HepG2 (cell line): ENCODE measurements around the gene BBS4. TPM values are rescaled to one million over a fixed set of nuclear protein-coding genes. Genes with fewer than 3 reads are reported as not detected.

Experiments used
- CEBPG ChIP-seq: IDR thresholded peaks from 2 replicates; pipeline ENCODE4 v1.6.1; 2016
- GLMP ChIP-seq: sonication (generic); formaldehyde crosslinking; IDR thresholded peaks from 2 replicates; pipeline ENCODE4 v1.9.0; 2021; ENCODE audit warnings: missing genetic modification reagents, mild to moderate bottlenecking, borderline replicate concordance
- GZF1 ChIP-seq: sonication (generic); formaldehyde crosslinking; IDR thresholded peaks from 2 replicates; pipeline ENCODE4 v1.5.1; 2020; ENCODE audit warnings: mild to moderate bottlenecking, missing genetic modification reagents
- IKZF1 ChIP-seq: fragments of 450-650 bp; IDR thresholded peaks from 2 replicates; pipeline ENCODE4 v1.7.1; 2016
- SCMH1 ChIP-seq: sonication (generic); formaldehyde crosslinking; IDR thresholded peaks from 2 replicates; pipeline ENCODE4 v1.9.0; 2021; ENCODE audit warnings: missing genetic modification reagents, mild to moderate bottlenecking, borderline replicate concordance
- SP5 ChIP-seq: IDR thresholded peaks from 2 replicates; pipeline ENCODE4 v1.6.1; 2016; ENCODE audit warnings: low read depth, borderline replicate concordance
- ZNF30 ChIP-seq: sonication (generic); formaldehyde crosslinking; IDR thresholded peaks from 2 replicates; pipeline ENCODE4 v1.5.0; 2020; ENCODE audit warnings: mild to moderate bottlenecking, missing genetic modification reagents
- ZNF597 ChIP-seq: sonication (generic); formaldehyde crosslinking; IDR thresholded peaks from 2 replicates; pipeline ENCODE4 v1.5.0; 2020; ENCODE audit warnings: missing genetic modification reagents
- ZNF772 ChIP-seq: sonication (generic); formaldehyde crosslinking; IDR thresholded peaks from 2 replicates; pipeline ENCODE4 v1.5.0; 2020; ENCODE audit warnings: mild to moderate bottlenecking, missing genetic modification reagents
- ZNF883 ChIP-seq: sonication (generic); formaldehyde crosslinking; IDR thresholded peaks from 2 replicates; pipeline ENCODE4 v1.5.1; 2020; ENCODE audit warnings: mild to moderate bottlenecking, missing genetic modification reagents; ENCODE audit errors: not compliant biosample characterization
- polyA plus RNA-seq, 8 experiments: library from polyadenylated mRNA; depleted of rRNA in 3 of 8; stranded (reverse) in 7 of 8; unstranded in 1 of 8; fragments of >200 nt; fragmentation: Illumina TruSeq in 4 of 8; extraction: Trizol in 4 of 8; gene quantifications; 2 replicates each; pipeline versions ENCODE4 v1.2.1 to v1.2.3, GENCODE V29; 2011 to 2016; ENCODE audit warnings: low read depth in 4 of 8, missing spikeins in 1 of 8, mixed read lengths in 1 of 8; ENCODE audit not compliant: insufficient read depth in 1 of 8
- total RNA-seq, 5 experiments: library from RNA; depleted of rRNA; stranded (reverse); fragments of >200 nt; fragmentation: Illumina TruSeq; extraction: Trizol; gene quantifications; 2 replicates each; pipeline ENCODE4 v1.2.3, GENCODE V29; 2016; ENCODE audit warnings: low read depth in 1 of 5
- TF ChIP-seq, protein P1 (sequence below): sonication (generic); formaldehyde crosslinking; IDR thresholded peaks from 2 replicates; pipeline ENCODE4 v1.4.0; 2020; ENCODE audit warnings: missing genetic modification reagents; ENCODE audit errors: not compliant biosample characterization
- TF ChIP-seq, protein P2 (sequence below): sonication (generic); formaldehyde crosslinking; IDR thresholded peaks from 2 replicates; pipeline ENCODE4 v1.8.0; 2022; ENCODE audit warnings: missing genetic modification reagents, low read depth, mild to moderate bottlenecking, borderline replicate concordance
- TF ChIP-seq, protein P3 (sequence below): IDR thresholded peaks from 2 replicates; pipeline ENCODE4 v1.6.1; 2016; ENCODE audit warnings: low read depth, missing genetic modification reagents, missing compliant biosample characterization
- TF ChIP-seq, protein P4 (sequence below): sonication (generic); formaldehyde crosslinking; IDR thresholded peaks from 2 replicates; pipeline ENCODE4 v1.4.0; 2020; ENCODE audit warnings: missing genetic modification reagents

BBS4 gene
- total and polyA plus RNA-seq, 2 of the 13 experiments (the other 11 are each of a cell fraction or from before 2014, with no cell fraction given): 16.0 to 21.3 TPM

- TF ChIP-seq ZNF597 (CRISPR knock-in tag): no peak
- no peak for TF ChIP-seq IKZF1
- peak; percentile 62 for TF ChIP-seq ZNF883 (CRISPR knock-in tag)
- TF ChIP-seq, protein P1, sequence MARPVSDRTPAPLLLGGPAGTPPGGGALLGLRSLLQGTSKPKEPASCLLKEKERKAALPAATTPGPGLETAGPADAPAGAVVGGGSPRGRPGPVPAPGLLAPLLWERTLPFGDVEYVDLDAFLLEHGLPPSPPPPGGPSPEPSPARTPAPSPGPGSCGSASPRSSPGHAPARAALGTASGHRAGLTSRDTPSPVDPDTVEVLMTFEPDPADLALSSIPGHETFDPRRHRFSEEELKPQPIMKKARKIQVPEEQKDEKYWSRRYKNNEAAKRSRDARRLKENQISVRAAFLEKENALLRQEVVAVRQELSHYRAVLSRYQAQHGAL (CRISPR knock-in tag): no peak
- TF ChIP-seq, protein P2, sequence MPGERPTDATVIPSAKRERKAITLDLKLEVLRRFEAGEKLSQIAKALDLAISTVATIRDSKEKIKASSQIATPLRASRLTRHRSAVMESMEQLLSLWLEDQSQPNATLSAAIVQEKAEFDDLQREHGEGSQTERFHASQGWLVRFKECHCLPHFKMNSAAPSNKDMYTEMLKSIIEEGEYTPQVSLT (CRISPR knock-in tag): no peak
- TF ChIP-seq GLMP (CRISPR knock-in tag): no peak
- TF ChIP-seq SCMH1: no peak
- no peak for TF ChIP-seq GZF1 (CRISPR knock-in tag)
- no peak; the same call in 1 of the 2 replicates for TF ChIP-seq CEBPG (CRISPR knock-in tag)
- TF ChIP-seq, protein P3, sequence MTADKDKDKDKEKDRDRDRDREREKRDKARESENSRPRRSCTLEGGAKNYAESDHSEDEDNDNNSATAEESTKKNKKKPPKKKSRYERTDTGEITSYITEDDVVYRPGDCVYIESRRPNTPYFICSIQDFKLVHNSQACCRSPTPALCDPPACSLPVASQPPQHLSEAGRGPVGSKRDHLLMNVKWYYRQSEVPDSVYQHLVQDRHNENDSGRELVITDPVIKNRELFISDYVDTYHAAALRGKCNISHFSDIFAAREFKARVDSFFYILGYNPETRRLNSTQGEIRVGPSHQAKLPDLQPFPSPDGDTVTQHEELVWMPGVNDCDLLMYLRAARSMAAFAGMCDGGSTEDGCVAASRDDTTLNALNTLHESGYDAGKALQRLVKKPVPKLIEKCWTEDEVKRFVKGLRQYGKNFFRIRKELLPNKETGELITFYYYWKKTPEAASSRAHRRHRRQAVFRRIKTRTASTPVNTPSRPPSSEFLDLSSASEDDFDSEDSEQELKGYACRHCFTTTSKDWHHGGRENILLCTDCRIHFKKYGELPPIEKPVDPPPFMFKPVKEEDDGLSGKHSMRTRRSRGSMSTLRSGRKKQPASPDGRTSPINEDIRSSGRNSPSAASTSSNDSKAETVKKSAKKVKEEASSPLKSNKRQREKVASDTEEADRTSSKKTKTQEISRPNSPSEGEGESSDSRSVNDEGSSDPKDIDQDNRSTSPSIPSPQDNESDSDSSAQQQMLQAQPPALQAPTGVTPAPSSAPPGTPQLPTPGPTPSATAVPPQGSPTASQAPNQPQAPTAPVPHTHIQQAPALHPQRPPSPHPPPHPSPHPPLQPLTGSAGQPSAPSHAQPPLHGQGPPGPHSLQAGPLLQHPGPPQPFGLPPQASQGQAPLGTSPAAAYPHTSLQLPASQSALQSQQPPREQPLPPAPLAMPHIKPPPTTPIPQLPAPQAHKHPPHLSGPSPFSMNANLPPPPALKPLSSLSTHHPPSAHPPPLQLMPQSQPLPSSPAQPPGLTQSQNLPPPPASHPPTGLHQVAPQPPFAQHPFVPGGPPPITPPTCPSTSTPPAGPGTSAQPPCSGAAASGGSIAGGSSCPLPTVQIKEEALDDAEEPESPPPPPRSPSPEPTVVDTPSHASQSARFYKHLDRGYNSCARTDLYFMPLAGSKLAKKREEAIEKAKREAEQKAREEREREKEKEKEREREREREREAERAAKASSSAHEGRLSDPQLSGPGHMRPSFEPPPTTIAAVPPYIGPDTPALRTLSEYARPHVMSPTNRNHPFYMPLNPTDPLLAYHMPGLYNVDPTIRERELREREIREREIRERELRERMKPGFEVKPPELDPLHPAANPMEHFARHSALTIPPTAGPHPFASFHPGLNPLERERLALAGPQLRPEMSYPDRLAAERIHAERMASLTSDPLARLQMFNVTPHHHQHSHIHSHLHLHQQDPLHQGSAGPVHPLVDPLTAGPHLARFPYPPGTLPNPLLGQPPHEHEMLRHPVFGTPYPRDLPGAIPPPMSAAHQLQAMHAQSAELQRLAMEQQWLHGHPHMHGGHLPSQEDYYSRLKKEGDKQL (CRISPR knock-in tag): no peak
- TF ChIP-seq, protein P4, sequence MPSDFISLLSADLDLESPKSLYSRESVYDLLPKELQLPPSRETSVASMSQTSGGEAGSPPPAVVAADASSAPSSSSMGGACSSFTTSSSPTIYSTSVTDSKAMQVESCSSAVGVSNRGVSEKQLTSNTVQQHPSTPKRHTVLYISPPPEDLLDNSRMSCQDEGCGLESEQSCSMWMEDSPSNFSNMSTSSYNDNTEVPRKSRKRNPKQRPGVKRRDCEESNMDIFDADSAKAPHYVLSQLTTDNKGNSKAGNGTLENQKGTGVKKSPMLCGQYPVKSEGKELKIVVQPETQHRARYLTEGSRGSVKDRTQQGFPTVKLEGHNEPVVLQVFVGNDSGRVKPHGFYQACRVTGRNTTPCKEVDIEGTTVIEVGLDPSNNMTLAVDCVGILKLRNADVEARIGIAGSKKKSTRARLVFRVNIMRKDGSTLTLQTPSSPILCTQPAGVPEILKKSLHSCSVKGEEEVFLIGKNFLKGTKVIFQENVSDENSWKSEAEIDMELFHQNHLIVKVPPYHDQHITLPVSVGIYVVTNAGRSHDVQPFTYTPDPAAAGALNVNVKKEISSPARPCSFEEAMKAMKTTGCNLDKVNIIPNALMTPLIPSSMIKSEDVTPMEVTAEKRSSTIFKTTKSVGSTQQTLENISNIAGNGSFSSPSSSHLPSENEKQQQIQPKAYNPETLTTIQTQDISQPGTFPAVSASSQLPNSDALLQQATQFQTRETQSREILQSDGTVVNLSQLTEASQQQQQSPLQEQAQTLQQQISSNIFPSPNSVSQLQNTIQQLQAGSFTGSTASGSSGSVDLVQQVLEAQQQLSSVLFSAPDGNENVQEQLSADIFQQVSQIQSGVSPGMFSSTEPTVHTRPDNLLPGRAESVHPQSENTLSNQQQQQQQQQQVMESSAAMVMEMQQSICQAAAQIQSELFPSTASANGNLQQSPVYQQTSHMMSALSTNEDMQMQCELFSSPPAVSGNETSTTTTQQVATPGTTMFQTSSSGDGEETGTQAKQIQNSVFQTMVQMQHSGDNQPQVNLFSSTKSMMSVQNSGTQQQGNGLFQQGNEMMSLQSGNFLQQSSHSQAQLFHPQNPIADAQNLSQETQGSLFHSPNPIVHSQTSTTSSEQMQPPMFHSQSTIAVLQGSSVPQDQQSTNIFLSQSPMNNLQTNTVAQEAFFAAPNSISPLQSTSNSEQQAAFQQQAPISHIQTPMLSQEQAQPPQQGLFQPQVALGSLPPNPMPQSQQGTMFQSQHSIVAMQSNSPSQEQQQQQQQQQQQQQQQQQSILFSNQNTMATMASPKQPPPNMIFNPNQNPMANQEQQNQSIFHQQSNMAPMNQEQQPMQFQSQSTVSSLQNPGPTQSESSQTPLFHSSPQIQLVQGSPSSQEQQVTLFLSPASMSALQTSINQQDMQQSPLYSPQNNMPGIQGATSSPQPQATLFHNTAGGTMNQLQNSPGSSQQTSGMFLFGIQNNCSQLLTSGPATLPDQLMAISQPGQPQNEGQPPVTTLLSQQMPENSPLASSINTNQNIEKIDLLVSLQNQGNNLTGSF (CRISPR knock-in tag): no peak
- no peak for TF ChIP-seq ZNF30 (CRISPR knock-in tag)
- 0 out of 2 replicates have a peak, but pooled peaks have one; percentile 25 for TF ChIP-seq SP5
- no peak for TF ChIP-seq ZNF772
Measured at GRCh38 chr15:72685925-72686794, at the start of gene BBS4, which contains the start of gene HIGD2B (continued).
